ENCODE measurements around the gene SRC.

SRC gene
- 2.0 to 2.9 reads per million in 2 experiments for total RNA-seq

DNA sequence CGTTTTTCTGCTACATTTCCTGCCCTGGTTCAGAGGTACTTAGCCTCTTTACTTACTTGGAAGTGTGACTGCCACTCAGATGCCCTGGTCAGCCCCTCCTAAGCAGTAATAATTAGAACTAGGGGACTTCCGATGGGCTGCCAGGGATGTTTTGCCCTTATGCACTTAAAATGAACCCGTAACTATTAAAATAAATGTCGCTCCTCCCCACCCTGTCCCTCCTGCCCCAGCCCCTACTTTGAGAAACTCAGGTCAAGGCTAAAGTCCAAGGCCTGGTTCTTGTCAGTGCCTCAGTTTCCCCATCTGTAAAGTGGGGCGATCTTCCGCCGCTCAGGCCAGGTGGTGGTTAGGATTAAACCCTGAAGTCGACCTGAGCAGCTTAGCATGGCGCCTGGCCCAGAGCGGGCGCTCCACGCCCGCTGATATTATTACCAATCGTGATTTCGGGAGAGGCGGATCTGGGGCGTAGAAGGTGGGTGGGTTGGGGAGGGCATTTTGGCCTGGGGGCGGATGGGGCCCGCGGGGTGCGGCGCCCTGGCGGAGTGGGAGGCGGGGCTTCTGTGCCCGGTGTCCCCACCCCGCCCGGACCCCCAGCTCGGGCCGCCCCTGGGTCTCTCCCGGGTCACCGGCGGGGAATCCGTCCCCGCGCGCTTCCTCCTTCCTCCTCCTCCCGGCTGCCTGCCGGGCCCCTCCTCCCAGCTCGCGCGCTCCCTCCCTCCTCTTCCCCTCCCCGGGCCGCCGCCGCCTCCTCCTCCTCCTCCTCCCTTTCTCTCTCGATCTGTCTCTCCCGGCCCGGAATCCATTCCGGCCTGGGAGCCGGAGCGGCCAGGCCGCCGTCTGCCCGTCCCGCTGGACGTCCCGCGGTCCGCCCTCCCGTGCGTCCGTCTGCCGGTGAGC is at the start of gene SRC:
Gene SRC, plus strand, starts transcription at position 802 of the 897 bp plus-strand sequence. CDS start 38,014 bp downstream, outside the sequence.
- peak; percentile 24 for DNase-seq (ENCODE audit: low read depth)

DNA sequence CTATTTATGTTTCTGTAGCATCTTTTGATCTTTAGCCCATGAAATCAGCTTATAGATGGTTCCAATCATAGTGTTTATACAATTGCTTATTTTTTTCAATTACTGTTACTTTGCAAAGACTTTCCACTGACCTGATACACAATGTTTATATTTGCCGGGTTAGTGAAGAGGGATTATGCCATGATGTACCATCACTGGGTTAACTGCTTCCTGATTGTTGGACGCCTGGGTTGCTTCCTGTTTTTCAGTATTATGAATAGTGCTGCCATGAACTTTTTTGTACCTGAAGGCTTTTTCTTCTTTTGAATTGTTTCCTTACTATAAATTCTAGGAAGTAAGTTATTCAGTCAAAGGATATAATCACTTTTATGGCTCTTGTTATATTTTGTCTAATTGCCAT is 49.6 kb upstream of the SRC start:
- no peak for DNase-seq (ENCODE audit: low read depth)

- no peak for DNase-seq (ENCODE audit: low read depth)
Measured at GRCh38 chr20:37297066-37297736, 48.7 kb upstream of the SRC start.

DNA sequence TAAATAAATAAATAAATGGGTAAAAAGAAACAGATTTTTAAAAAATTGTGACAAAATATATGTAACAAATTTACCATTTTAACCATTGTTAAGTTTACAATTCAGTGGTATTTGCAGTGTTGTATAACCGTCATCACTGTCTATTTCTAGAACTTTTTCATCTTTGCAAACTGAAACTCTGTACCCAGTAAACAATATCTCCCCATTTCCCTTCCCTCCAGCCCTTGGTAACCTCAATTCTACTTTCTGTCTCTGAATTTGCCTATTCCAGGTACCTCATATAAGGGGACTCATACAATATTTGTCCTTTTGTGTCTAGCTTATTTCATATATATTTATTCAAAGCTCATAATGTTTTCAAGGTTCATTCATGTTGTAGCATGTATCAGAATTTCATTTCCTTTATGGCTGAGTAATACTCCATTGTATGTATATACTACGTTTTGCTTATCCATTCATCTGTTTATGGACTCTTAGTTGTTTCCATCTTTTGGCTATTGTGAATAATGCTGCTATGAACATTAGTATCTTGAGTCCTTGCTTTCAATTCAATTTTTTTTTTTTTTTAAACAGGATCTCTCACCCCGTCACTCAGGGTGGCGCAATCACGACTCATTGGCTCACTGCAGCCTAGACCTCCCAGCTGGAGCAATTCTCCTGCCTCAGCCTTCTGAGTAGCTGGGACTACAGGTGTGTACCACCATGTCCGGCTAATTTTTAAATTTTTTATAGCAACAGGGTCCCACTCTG is 47.6 kb upstream of the SRC start:
- no peak for DNase-seq (ENCODE audit: low read depth)

GRCh38 chr20:37299718-37300528 is 46.0 kb upstream of the SRC start:
- DNase-seq (ENCODE audit: low read depth): no peak

DNA sequence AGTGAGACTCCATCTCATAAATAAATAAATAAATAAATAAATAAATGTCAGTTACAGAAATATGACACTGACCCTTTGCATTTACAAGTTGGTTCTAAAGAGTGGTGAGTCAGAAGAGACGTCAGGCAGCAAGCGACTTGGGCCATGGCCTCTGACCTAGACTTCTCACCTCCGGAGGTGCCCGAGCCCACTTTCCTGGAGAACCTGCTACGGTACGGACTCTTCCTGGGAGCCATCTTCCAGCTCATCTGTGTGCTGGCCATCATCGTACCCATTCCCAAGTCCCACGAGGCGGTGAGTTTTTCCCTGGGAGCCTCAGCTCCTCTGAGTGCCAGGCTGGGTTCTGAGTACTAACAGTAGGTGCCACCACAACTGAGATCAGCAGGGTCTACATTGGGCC is 44.8 kb upstream of the SRC start:
- DNase-seq (ENCODE audit: low read depth): no peak

DNA sequence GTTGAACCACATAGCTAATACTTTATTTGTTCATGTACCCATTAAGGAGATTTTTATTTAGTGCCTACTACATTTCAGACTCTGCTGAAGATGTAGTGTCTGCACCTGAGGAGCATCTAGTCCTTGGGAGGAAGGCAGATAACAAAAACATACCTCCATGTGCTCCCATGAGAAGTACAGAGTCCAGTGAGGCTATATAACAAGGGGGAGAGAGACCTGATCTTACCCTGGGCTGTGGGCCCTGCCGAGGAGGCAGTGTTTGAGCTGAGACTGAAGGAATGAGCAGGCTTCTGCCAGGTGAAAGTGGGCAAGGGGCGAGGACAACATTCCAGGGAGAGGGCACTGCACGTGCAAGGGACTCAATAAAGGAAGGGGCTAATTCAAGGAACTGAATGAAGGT is 44.4 kb upstream of the SRC start:
- no peak for DNase-seq (ENCODE audit: low read depth)

DNA sequence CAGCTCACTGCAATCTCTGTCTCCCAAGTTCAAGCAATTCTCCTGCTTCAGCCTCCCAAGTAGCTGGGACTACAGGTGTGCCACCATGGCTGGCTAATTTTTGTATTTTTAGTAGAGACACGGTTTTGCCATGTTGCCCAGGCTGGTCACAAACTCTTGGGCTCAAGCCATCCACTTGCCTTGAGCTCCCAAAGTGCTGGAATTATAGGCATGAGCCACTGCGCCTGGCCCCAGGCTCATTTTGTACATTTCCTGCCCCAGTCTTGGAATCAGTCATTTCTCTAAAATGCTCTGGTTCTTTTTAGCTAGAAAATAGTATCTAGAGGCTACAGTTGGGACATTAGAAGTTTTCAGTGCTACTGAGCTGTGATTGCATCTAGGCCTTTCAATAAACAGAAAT is 43.0 kb upstream of the SRC start:
- DNase-seq (ENCODE audit: low read depth): no peak

DNA sequence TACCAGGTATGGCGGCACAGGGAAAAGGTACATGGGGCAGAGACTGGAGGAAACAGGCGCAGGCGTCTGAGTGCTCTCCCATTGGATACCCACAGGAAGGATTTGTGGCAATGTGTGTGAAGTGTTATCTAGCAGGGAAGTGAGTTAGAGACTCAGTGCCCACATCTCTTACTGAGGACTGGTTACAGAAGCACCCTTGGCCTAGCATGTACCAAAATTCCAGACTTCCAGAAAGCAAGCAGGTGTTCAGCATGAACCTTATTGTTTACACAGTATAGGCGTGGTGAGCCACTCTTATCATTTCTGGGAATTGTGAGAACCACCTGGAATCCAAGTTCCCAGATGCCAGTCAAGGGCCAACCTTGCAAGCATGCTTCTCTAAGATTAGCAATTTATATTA is 42.3 kb upstream of the SRC start:
- DNase-seq (ENCODE audit: low read depth): no peak

- no peak for DNase-seq (ENCODE audit: low read depth)
Measured at GRCh38 chr20:37305079-37305478, 40.9 kb upstream of the SRC start.

DNA sequence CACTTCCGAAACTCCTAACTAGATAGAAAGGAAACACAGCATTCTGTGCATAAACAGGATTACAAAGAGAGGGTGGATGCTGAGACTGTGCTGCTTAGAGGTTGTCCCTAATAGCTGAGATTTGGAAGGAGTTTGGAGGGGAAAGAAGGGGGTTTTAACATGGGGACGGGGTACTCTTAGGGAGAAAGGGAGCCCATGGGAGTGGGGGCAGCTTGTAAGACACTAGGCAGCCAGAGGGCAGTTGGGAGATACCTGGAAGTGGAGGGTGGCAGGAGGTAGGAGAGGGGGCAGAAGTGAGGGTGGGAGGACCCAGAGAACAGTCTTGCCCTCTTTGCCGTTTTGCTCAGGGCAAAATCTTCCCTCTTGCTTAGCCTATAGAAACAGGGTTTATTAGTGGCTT is 40.1 kb upstream of the SRC start:
- no peak for DNase-seq (ENCODE audit: low read depth)

- no peak for DNase-seq (ENCODE audit: low read depth)
Measured at GRCh38 chr20:37308086-37309050, 37.6 kb upstream of the SRC start.

DNA sequence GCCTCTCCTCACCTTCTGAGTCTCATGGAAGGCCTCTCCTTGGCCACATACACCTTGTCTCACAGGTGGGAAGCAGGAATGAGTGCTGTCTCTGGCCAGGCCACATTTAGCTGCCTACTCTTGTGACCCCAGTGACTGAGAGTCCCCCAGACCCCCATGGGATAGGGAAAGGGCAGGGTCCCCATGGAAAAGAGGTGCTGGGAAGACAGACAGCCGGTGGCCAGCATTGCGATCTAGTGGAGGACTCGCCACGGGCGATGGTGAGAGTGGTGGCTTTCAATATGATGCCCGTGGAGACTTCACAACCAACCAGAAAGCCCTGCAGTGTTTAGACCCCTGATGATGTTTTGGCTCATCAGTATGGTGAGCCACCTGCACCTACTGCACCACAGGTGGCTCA is 36.6 kb upstream of the SRC start:
- DNase-seq (ENCODE audit: low read depth): no peak

- no peak for DNase-seq (ENCODE audit: low read depth)
Measured at GRCh38 chr20:37309936-37310590, 35.9 kb upstream of the SRC start.

DNA sequence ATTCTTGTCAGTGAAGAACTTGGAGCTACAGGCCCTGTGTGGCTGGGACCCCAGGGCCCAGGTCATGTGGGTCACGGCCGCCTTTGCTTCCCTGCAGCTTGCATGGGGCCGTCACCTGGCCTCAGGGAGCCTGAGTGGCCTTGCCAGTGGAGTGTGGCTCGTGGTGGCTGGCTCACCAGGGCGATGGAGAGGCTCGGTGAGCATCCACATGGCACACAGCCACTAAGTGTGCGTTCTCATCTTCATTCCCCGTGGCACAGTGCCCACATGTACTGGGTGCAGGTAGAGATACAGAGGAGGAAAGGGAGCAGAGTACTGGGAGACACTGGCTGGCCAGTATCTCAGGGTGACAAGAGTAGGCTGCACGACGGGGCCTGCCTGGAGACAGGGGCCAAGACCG is 35.0 kb upstream of the SRC start:
- DNase-seq (ENCODE audit: low read depth): no peak

DNA sequence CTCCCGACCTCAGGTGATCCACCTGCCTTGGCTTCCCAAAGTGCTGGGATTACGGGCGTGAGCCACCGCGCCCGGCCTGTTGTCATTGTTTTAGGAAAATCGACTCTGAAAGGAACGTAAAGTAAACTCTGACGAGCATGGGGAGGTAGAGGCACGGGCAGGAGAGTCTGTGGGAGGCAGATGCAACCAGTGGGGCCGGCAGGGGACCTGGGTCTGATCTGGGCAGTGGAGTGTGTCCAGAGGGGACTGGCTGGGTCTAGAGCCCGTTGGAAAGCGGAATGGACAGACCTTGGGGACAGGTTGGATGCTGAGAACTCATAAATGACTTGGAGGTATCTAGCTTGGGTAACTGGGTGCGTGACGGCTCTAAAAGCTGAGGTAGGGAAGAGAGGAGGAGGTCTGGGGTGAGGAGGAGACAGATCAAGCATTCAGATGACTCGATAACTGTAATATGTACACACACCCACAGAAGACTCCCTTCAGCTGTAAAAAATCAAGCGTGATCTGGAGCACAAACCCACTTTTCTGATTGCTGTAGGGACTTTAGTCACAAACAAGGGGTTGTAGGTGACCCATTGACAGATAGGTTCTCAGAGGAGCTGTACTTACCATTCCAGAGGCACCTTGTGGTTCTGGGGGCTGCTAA is 34.1 kb upstream of the SRC start:
- DNase-seq (ENCODE audit: low read depth): no peak

DNA sequence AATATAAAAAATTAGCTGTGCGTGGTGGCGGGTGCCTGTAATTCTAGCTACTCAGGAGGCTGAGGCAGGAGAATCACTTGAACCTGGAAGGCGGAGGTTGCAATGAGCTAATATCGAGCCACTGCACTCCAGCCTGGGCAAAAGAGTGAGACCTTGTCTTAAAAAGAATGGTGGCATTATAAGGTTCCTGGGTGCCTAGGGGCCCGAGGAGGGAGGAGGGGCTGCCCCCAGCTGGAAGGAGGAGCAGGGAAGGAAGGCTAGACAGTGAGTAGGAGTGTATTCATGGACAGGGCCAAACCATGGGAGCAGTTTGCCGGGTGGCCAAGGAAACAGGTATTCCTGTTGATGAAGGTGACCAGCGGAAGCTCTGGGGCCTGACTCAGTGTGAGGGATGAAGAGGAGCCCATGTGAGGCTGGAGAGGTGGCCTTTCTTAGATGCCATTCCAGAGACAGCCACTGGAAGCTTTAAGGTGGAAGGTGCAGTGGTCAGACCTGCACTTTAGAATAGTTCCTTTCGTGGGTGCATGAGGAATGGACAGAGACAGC is 32.3 kb upstream of the SRC start:
- no peak for DNase-seq (ENCODE audit: low read depth)

GRCh38 chr20:37314099-37314498 is 31.8 kb upstream of the SRC start:
- DNase-seq (ENCODE audit: low read depth): no peak

- no peak for DNase-seq (ENCODE audit: low read depth)
Measured at GRCh38 chr20:37314617-37315016, 31.3 kb upstream of the SRC start.
